PC-3 (cell line): Measurements from ENCODE around the gene UNC119B. TPM values are rescaled to one million over a fixed set of nuclear protein-coding genes. Genes with fewer than 3 reads are reported as not detected.

Experiments
- ATAC-seq: fragments of 200-7000 bp; cut with Tn5 transposase; 2 replicates; pipeline ENCODE4 v1.9.1; 2020; ENCODE audit warnings: mild to moderate bottlenecking, moderate library complexity
- BruUV-seq: library from RNA; stranded (reverse); fragments of 400-500 nt; replicated peaks from 2 replicates; lab custom pipeline; 2021; lab: Mats Ljungman, UMichigan
- CTCF ChIA-PET: fragments of 300-600 bp; sonication (Branson Sonifier 250); formaldehyde crosslinking; loops from one replicate; lab custom pipeline; 2022; ENCODE audit warnings: antibody characterized with exemption; lab: Charles Lee
- POLR2A ChIA-PET: fragments of 300-600 bp; sonication (Branson Sonifier 250); formaldehyde crosslinking; loops from one replicate; lab custom pipeline; 2022; ENCODE audit warnings: antibody characterized with exemption; ENCODE audit not compliant: unreplicated experiment; lab: Charles Lee
- DNase-seq: peaks from one replicate; pipeline ENCODE4 v3.0.0-alpha.2; 2015
- H2AFZ ChIP-seq: fragments of 300-600 bp; sonication (generic); 2 replicates; pipeline ENCODE4 v1.6.0; 2016; ENCODE audit warnings: antibody characterized with exemption, low read length
- H3F3A ChIP-seq: fragments of 300-600 bp; sonication (generic); one replicate; pipeline ENCODE4 v1.6.0; 2017; ENCODE audit warnings: antibody characterized with exemption, low read length, control low read depth, mild to moderate bottlenecking; ENCODE audit not compliant: unreplicated experiment
- H3K27ac ChIP-seq: fragments of 300-600 bp; sonication (generic); 2 replicates; pipeline ENCODE4 v1.5.1; 2016; ENCODE audit warnings: mild to moderate bottlenecking, low read length
- H3K27me3 ChIP-seq: fragments of 300-600 bp; sonication (generic); 2 replicates; pipeline ENCODE4 v1.6.1; 2016; ENCODE audit warnings: low read length, mixed read lengths
- H3K36me3 ChIP-seq: fragments of 300-600 bp; sonication (generic); 2 replicates; pipeline ENCODE4 v1.6.1; 2016; ENCODE audit warnings: low read depth, mixed run types, low read length, mixed read lengths
- H3K4me1 ChIP-seq: fragments of 300-600 bp; sonication (generic); 2 replicates; pipeline ENCODE4 v1.5.1; 2016; ENCODE audit warnings: low read length; ENCODE audit not compliant: insufficient read depth
- H3K4me2 ChIP-seq: fragments of 300-600 bp; sonication (generic); 2 replicates; pipeline ENCODE4 v1.6.0; 2016; ENCODE audit warnings: low read length
- H3K4me3 ChIP-seq: fragments of 300-600 bp; sonication (generic); 2 replicates; pipeline ENCODE4 v1.5.1; 2016; ENCODE audit warnings: mild to moderate bottlenecking, low read length, mixed read lengths
- H3K79me2 ChIP-seq: fragments of 300-600 bp; sonication (generic); 2 replicates; pipeline ENCODE4 v1.6.1; 2017; ENCODE audit warnings: low read length, mixed read lengths
- H3K9ac ChIP-seq: fragments of 300-600 bp; sonication (generic); 2 replicates; pipeline ENCODE4 v1.6.0; 2016; ENCODE audit warnings: mild to moderate bottlenecking, low read length
- H3K9me2 ChIP-seq: fragments of 300-600 bp; sonication (generic); replicated peaks from 2 replicates; pipeline ENCODE4 v1.6.1; 2016; ENCODE audit warnings: mixed run types, low read length, mixed read lengths
- H3K9me3 ChIP-seq: fragments of 300-600 bp; sonication (generic); 2 replicates; pipeline ENCODE4 v1.6.1; 2016; ENCODE audit warnings: low read length, mixed read lengths
- H4K20me1 ChIP-seq: fragments of 300-600 bp; sonication (generic); 2 replicates; pipeline ENCODE4 v1.6.1; 2016; ENCODE audit warnings: low read length, mixed read lengths
- CTCF ChIP-seq: fragments of 300-600 bp; sonication (generic); conservative IDR thresholded peaks from 2 replicates; pipeline ENCODE4 v1.5.1; 2017; ENCODE audit warnings: antibody characterized with exemption, low read depth, mild to moderate bottlenecking, low read length
- EZH2 ChIP-seq: fragments of 300-600 bp; sonication (generic); IDR thresholded peaks from one replicate; pipeline ENCODE4 v1.6.1; 2017; ENCODE audit warnings: antibody characterized with exemption, mild to moderate bottlenecking, low read length; ENCODE audit not compliant: unreplicated experiment
- EZH2phosphoT487 ChIP-seq: fragments of 300-600 bp; sonication (generic); IDR thresholded peaks from 2 replicates; pipeline ENCODE4 v1.6.1; 2018; ENCODE audit warnings: mild to moderate bottlenecking, antibody characterized with exemption, low read length, borderline replicate concordance
- intact Hi-C: fragments of 100-400 bp; cut with micrococcal nuclease; formaldehyde crosslinking; loops from 2 replicates; pipeline ENCODE4 v1.9.0; 2023
- total RNA-seq: library from RNA; depleted of rRNA; stranded (reverse); fragments of >200 nt; gene quantifications from 2 replicates; pipeline ENCODE4 v1.2.3, GENCODE V29; 2014

UNC119B gene
- total RNA-seq, 1 experiment from 2014 or later: 15.9 TPM

- Histone ChIP-seq H3K4me2 (no peak overlapping the region), H3F3A (no peaks in the 10 kb centered on the region), H3K36me3 (no peaks in the 10 kb centered on the region), H3K27me3 (no peaks in the 10 kb centered on the region), H3K79me2 (no peaks in the 10 kb centered on the region), H2AFZ (no peak overlapping the region), H3K9ac (no peak overlapping the region), H3K27ac (no peak overlapping the region), H3K9me2 (no peaks in the 10 kb centered on the region), H3K9me3 (no peaks in the 10 kb centered on the region), H3K4me1 (no peaks in the 10 kb centered on the region), H3K4me3 (no peak overlapping the region), H4K20me1 (no peaks in the 10 kb centered on the region)
- ChIA-PET CTCF (no interaction called here), POLR2A (no interaction called here)
- no peak for DNase-seq
- ATAC-seq: no peak
- no TSS peak for BruUV-seq
- TF ChIP-seq EZH2phosphoT487 (no peak), CTCF (no peak), EZH2 (no peak)
- intact Hi-C loops: no loop called here
Observed at GRCh38 chr12:120738252-120739030, 28.2 kb downstream of the UNC119B start.

- Histone ChIP-seq H3K4me3 (no peak overlapping the region), H3K9me2 (no peaks in the 10 kb centered on the region), H3K4me2 (no peak overlapping the region), H3K27me3 (no peaks in the 10 kb centered on the region), H3K36me3 (no peaks in the 10 kb centered on the region), H3K9me3 (no peaks in the 10 kb centered on the region), H4K20me1 (no peaks in the 10 kb centered on the region), H3K79me2 (no peaks in the 10 kb centered on the region), H3K27ac (no peak overlapping the region), H3K9ac (no peak overlapping the region), H3K4me1 (no peaks in the 10 kb centered on the region), H2AFZ (no peak overlapping the region), H3F3A (no peaks in the 10 kb centered on the region)
- no peak for DNase-seq
- no TSS peak for BruUV-seq
- TF ChIP-seq EZH2phosphoT487: no peak
- no peak for TF ChIP-seq EZH2
- no peak for TF ChIP-seq CTCF
- ATAC-seq: no peak
- intact Hi-C loops: no loop called here
- ChIA-PET CTCF (no interaction called here), POLR2A (no interaction called here)
Observed at GRCh38 chr12:120739031-120739762, 28.9 kb downstream of the UNC119B start.
